DOHH2 (cell line): Measurements from ENCODE around the gene KRT77.

Source experiments
- EZH2phosphoT487 ChIP-seq: fragments of 200-600 bp; sonication (generic); IDR thresholded peaks from 2 replicates; pipeline ENCODE4 v1.6.1; 2017; ENCODE audit warnings: borderline replicate concordance, mild to moderate bottlenecking, antibody characterized with exemption, low read length, moderate library complexity, mixed read lengths
- TF ChIP-seq, protein P1 (sequence below): fragments of 200-600 bp; sonication (generic); IDR thresholded peaks from one replicate; pipeline ENCODE4 v1.5.1; 2014; ENCODE audit warnings: antibody characterized with exemption, mild to moderate bottlenecking, low read depth, low read length; ENCODE audit not compliant: poor library complexity, severe bottlenecking

DNA sequence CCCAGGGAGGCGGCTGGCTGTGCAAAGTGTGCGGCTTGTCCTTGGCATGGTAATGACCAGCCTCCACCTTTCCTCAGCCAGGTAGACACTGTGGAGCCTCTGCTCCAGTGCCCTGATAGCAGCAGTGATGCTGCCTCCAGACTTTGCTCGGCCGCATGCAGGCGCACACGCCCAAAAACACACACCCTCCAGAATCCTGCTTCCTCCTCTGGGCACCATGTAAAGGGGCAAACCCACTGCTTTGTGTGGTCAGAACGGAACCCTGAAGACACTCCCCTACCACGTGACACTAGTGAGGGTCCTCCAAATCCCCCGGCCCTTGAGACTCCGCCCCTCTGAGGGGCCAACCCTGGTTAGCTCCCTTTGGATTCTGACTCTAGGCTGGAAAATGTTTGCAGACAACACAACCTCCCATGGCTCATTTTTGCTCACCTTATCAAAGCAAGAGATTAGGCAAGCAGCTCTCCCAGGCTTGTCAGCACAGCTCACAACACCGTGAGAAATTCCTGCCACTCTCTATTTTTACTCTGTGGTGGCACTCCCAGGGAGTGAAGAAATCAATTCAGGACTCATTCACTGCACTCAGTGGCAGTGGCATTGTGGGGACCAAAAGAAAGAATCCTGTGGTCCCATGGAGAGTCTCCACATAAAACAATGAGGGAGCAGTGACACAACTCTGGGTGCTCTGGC lies 4.5 kb downstream of the KRT77 start:
- TF ChIP-seq, protein P1, sequence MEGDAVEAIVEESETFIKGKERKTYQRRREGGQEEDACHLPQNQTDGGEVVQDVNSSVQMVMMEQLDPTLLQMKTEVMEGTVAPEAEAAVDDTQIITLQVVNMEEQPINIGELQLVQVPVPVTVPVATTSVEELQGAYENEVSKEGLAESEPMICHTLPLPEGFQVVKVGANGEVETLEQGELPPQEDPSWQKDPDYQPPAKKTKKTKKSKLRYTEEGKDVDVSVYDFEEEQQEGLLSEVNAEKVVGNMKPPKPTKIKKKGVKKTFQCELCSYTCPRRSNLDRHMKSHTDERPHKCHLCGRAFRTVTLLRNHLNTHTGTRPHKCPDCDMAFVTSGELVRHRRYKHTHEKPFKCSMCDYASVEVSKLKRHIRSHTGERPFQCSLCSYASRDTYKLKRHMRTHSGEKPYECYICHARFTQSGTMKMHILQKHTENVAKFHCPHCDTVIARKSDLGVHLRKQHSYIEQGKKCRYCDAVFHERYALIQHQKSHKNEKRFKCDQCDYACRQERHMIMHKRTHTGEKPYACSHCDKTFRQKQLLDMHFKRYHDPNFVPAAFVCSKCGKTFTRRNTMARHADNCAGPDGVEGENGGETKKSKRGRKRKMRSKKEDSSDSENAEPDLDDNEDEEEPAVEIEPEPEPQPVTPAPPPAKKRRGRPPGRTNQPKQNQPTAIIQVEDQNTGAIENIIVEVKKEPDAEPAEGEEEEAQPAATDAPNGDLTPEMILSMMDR = no peak
- no peak for TF ChIP-seq EZH2phosphoT487
